Measurements from ENCODE around the gene DISP3.

DISP3 gene

DNA sequence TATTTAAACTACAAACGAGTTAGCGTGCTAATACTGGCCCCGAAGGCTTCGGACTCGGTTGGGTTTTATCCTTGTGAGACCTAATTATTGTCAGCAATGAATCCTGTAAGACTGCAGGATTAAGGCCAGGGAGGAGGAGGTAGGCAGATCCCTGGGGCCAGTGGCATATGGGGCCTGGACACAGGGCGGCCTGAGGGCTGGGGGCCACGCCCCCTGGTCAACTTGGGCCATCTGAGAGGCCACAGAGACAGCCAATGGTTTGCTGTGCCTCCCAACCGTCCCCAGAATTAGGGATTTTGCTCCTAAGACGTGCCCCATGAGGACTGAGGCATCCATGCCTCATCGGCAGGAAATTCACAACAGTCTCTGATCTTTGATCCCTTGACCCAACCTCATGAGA is 31.1 kb upstream of the DISP3 start:
- no peak for DNase-seq (ENCODE audit: low spot score)
- ChIA-PET POLR2A (ENCODE audit: low non-redundant PET) (no interaction called here), CTCF (no interaction called here)
- TF ChIP-seq, protein P1, sequence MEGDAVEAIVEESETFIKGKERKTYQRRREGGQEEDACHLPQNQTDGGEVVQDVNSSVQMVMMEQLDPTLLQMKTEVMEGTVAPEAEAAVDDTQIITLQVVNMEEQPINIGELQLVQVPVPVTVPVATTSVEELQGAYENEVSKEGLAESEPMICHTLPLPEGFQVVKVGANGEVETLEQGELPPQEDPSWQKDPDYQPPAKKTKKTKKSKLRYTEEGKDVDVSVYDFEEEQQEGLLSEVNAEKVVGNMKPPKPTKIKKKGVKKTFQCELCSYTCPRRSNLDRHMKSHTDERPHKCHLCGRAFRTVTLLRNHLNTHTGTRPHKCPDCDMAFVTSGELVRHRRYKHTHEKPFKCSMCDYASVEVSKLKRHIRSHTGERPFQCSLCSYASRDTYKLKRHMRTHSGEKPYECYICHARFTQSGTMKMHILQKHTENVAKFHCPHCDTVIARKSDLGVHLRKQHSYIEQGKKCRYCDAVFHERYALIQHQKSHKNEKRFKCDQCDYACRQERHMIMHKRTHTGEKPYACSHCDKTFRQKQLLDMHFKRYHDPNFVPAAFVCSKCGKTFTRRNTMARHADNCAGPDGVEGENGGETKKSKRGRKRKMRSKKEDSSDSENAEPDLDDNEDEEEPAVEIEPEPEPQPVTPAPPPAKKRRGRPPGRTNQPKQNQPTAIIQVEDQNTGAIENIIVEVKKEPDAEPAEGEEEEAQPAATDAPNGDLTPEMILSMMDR (conservative IDR thresholded peaks at IDR 0.05; ENCODE audit: low read depth) = no peak
- H3K27ac ChIP-seq = no peak overlapping the region

DNA sequence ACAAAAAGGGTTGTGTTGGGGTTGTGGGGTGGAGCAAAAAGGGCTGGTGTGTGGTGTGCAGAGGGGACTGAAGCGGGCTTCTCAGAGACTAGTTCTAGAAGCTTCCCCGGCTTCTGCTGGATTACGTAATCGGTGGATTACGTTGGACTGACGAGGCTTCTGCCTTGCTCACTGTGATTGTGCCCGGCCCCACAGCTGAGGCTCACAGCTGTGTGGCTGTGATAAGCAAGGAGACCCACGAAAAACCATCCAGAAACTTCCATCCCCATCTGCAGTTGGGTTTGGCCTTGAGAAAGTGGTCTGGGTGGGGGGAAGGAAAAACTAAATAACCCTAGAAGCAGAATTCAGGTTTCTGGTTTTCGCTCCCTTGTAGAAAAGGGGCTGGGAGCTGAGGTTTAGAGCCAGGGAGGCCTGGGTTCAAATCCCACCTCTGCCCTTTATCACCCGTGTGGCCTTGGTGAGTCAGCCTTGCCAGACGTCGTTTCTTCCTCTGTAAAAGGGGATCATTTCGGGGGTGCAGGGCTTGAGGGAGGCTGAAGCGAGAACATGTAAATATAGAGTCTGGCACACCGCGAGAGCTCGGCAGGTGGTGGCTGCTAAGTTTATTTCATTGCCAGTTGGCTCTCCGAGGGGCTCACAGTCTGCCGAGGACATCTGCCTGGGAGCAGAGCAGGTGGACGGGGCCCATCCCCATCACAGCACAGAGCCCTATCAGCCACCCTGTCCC is 30.4 kb upstream of the DISP3 start:
- no peak overlapping the region for H3K27ac ChIP-seq
- ChIA-PET POLR2A (ENCODE audit: low non-redundant PET) (no interaction called here), CTCF (no interaction called here)
- TF ChIP-seq, protein P1 (conservative IDR thresholded peaks at IDR 0.05; ENCODE audit: low read depth) = no peak
- DNase-seq (ENCODE audit: low spot score) = no peak

DNA sequence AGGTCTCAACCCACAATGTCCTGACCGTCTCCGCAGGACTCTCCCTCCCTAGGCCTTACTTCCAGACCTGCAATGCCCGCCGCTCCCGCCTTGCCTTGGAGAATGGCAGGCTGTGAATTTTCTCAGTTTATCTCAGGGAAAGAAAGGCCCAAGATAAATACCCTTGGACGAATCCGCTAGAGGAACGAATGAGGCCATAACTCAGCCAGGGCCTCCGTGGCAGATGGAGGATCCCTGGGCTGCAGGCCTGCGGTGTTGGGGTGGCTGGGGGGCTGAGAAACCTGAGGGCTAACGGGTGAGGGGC is 29.9 kb upstream of the DISP3 start:
- TF ChIP-seq, protein P1 (conservative IDR thresholded peaks at IDR 0.05; ENCODE audit: low read depth) = no peak
- ChIA-PET POLR2A (ENCODE audit: low non-redundant PET) (no interaction called here), CTCF (no interaction called here)
- no peak for DNase-seq (ENCODE audit: low spot score)
- no peak overlapping the region for H3K27ac ChIP-seq

DNA sequence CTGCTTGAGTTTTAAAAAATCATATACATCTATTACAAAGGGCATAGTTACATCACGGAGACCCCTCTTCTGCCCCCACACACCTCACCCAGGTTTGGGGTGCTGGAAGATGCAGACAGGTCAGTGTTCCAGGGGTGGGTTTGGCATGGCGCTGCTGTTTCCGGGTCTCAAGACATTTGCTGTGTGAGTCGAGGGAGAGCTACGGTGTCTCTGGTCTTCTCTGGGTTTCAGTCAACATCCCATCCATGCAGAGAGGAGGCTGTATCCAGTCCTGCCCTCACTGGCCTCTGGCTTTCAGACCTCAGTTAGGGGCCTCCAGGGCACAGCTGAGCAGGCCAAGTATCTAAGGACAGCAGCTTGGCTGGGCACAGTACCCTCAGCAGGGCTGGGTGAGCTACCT is 28.6 kb upstream of the DISP3 start:
- DNase-seq (ENCODE audit: low spot score) = no peak
- no peak overlapping the region for H3K27ac ChIP-seq
- POLR2A ChIA-PET (ENCODE audit: low non-redundant PET) = no interaction called here
- CTCF ChIA-PET = interaction anchor here (0.6 kb wide), 1 partner anchor 11 kb away, joined by 3 read pairs; no protein-coding TSS in a partner anchor
- TF ChIP-seq, protein P1 (conservative IDR thresholded peaks at IDR 0.05; ENCODE audit: low read depth) = no peak

DNA sequence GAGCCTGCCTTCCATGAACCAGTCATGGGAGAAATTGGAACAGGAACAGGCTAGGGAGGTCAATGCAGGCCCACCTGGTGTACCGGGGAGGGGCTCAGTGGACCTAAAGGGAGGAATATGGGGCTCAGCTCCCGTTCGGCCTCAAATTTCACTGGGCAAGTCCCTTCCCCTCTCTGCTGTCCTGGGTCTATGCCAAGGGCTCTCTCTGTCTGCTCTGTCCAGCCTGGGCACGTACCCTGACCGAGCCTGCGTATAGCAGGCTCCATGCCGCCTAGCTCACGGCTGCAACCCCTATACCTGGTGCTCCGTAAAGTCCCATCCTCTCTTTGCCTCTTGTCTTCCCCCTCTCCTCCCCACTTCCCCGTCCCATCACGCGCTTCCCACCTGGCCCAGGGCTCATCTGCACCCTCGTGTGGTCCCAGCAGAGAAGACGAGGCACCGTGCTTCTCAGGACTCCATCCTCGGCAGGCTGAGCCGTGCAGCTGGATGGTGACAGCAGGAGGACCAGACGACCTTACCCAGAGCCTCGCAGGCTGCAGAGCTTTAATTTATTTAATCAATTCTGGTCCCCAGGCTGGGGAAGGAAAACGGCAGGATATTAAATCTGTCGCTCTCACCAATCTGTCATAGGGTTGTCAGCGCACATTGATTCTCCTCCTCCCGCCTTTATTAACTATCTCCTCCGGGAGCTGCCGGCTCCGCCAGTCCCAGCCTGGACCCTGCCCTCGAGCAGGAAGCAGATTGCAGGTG is 25.0 kb upstream of the DISP3 start:
- POLR2A ChIA-PET (ENCODE audit: low non-redundant PET) = no interaction called here
- TF ChIP-seq, protein P1 (conservative IDR thresholded peaks at IDR 0.05; ENCODE audit: low read depth) = no peak
- H3K27ac ChIP-seq = no peak overlapping the region
- DNase-seq (ENCODE audit: low spot score) = no peak
- CTCF ChIA-PET = interaction anchor here (0.6 to 0.7 kb wide), 3 partner anchors 50 to 212 kb away, joined by 3 to 4 read pairs (median 4); no protein-coding TSS in a partner anchor

DNA sequence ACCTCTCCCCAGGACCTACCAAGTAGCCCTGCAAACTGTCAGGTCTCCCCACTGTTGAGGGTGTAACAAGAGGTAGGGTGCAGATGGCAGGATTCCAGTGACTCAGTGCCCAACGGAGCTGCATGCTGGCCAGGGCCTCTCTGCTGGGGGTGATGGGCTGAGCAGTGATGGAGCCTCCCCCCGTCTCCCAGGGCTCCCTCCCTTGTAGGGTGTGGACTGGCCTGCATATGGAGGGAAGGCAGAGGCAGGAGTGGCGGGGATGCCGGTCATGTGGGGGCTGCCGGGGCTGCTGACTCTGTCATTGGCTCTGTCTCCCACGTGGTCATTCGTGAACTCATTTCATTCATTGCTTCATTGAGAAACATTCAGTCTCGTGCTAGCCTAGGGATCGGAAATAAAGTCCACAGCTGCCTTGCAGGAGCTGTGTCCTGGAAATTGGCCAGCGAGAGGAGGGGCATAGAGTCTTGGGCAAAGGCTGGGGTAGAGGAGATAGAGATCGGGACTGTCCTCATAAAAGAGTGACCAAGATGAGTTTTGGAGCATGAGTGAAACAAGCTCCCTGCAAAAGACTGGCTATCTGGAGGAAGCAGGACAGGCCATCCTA is 22.9 kb upstream of the DISP3 start:
- TF ChIP-seq, protein P1 (conservative IDR thresholded peaks at IDR 0.05; ENCODE audit: low read depth) = no peak
- ChIA-PET CTCF (no interaction called here), POLR2A (ENCODE audit: low non-redundant PET) (no interaction called here)
- no peak for DNase-seq (ENCODE audit: low spot score)
- no peak overlapping the region for H3K27ac ChIP-seq
